GM18861 (cell line): Measurements from ENCODE around the gene LRIG1.
A peak's percentile ranks its signal among the peaks of the same experiment; 100 is the strongest.

Experiments
- ATAC-seq: cut with Tn5 transposase; IDR thresholded peaks from one replicate; pipeline ENCODE4 v1.9.1; 2021; ENCODE audit not compliant: unreplicated experiment

Gene LRIG1

GRCh38 chr3:66404903-66405700 lies 95.7 kb downstream of the LRIG1 start:
- no peak for ATAC-seq

GRCh38 chr3:66404197-66404596 lies 96.6 kb downstream of the LRIG1 start:
- ATAC-seq: no peak

- no peak for ATAC-seq
Observed at GRCh38 chr3:66403323-66403990, 97.4 kb downstream of the LRIG1 start.

- ATAC-seq: no peak
Observed at GRCh38 chr3:66402596-66403290, 98.1 kb downstream of the LRIG1 start.

GRCh38 chr3:66401675-66402491 lies 98.9 kb downstream of the LRIG1 start:
- ATAC-seq: no peak

- ATAC-seq: no peak
Observed at GRCh38 chr3:66401157-66401550, 99.7 kb downstream of the LRIG1 start.

- no peak for ATAC-seq
Observed at GRCh38 chr3:66400411-66401156, 100.2 kb downstream of the LRIG1 start.

GRCh38 chr3:66399529-66400232 lies 101.1 kb downstream of the LRIG1 start:
- ATAC-seq: no peak

GRCh38 chr3:66398228-66399025 lies 102.4 kb downstream of the LRIG1 start:
- no peak for ATAC-seq

- ATAC-seq: no peak
Observed at GRCh38 chr3:66397745-66398144, 103.1 kb downstream of the LRIG1 start.

- no peak for ATAC-seq
Observed at GRCh38 chr3:66396888-66397287, 103.9 kb downstream of the LRIG1 start.

- no peak for ATAC-seq
Observed at GRCh38 chr3:66396161-66396760, 104.6 kb downstream of the LRIG1 start.

GRCh38 chr3:66395635-66396034 lies 105.2 kb downstream of the LRIG1 start:
- ATAC-seq: no peak

- ATAC-seq: no peak
Observed at GRCh38 chr3:66394753-66395249, 106.0 kb downstream of the LRIG1 start.

GRCh38 chr3:66394019-66394752 lies 106.6 kb downstream of the LRIG1 start:
- peak; percentile 89 for ATAC-seq

- peak; percentile 8 for ATAC-seq
Observed at GRCh38 chr3:66393333-66394005, 107.4 kb downstream of the LRIG1 start.

- ATAC-seq: no peak
Observed at GRCh38 chr3:66392966-66393332, 107.9 kb downstream of the LRIG1 start.
